ENCODE measurements around the gene TENM4.

TENM4 gene

GRCh38 chr11:79440571-79441460, at the start of gene TENM4:
TSS of gene TENM4 (minus strand) at chr11:79441030. CDS start at chr11:79069944, 371,086 bp downstream.
- DNase-seq (ENCODE audit: low read depth in 2 of 2, low spot score in 1 of 2) = no peak

GRCh38 chr11:79488286-79488685, 47.5 kb upstream of the TENM4 start:
- DNase-seq (ENCODE audit: low read depth in 2 of 2, low spot score in 1 of 2) = no peak

GRCh38 chr11:79487412-79487811, 46.6 kb upstream of the TENM4 start:
- DNase-seq (ENCODE audit: low read depth in 2 of 2, low spot score in 1 of 2) = no peak

- no peak for DNase-seq (ENCODE audit: low read depth in 2 of 2, low spot score in 1 of 2)
Measured at GRCh38 chr11:79486242-79486984, 45.6 kb upstream of the TENM4 start.

- no peak for DNase-seq (ENCODE audit: low read depth in 2 of 2, low spot score in 1 of 2)
Measured at GRCh38 chr11:79485694-79486093, 44.9 kb upstream of the TENM4 start.

- DNase-seq (ENCODE audit: low read depth in 2 of 2, low spot score in 1 of 2) = no peak
Measured at GRCh38 chr11:79484872-79485271, 44.0 kb upstream of the TENM4 start.

- DNase-seq (ENCODE audit: low read depth in 2 of 2, low spot score in 1 of 2) = no peak
Measured at GRCh38 chr11:79482800-79483199, 42.0 kb upstream of the TENM4 start.

GRCh38 chr11:79481795-79482194, 41.0 kb upstream of the TENM4 start:
- DNase-seq (ENCODE audit: low read depth in 2 of 2, low spot score in 1 of 2) = no peak

- no peak for DNase-seq (ENCODE audit: low read depth in 2 of 2, low spot score in 1 of 2)
Measured at GRCh38 chr11:79480864-79481263, 40.0 kb upstream of the TENM4 start.

GRCh38 chr11:79472819-79473529, 32.1 kb upstream of the TENM4 start:
- no peak for DNase-seq (ENCODE audit: low read depth in 2 of 2, low spot score in 1 of 2)

- no peak for DNase-seq (ENCODE audit: low read depth in 2 of 2, low spot score in 1 of 2)
Measured at GRCh38 chr11:79471071-79471844, 30.4 kb upstream of the TENM4 start.

GRCh38 chr11:79470161-79470560, 29.3 kb upstream of the TENM4 start:
- no peak for DNase-seq (ENCODE audit: low read depth in 2 of 2, low spot score in 1 of 2)

GRCh38 chr11:79467761-79468160, 26.9 kb upstream of the TENM4 start:
- DNase-seq (ENCODE audit: low read depth in 2 of 2, low spot score in 1 of 2) = no peak

- no peak for DNase-seq (ENCODE audit: low read depth in 2 of 2, low spot score in 1 of 2)
Measured at GRCh38 chr11:79466411-79466810, 25.6 kb upstream of the TENM4 start.

GRCh38 chr11:79465160-79465559, 24.3 kb upstream of the TENM4 start:
- DNase-seq (ENCODE audit: low read depth in 2 of 2, low spot score in 1 of 2) = no peak

- DNase-seq (ENCODE audit: low read depth in 2 of 2, low spot score in 1 of 2) = no peak
Measured at GRCh38 chr11:79461666-79462645, 21.1 kb upstream of the TENM4 start.

- DNase-seq (ENCODE audit: low read depth in 2 of 2, low spot score in 1 of 2) = no peak
Measured at GRCh38 chr11:79461144-79461543, 20.3 kb upstream of the TENM4 start.

- no peak for DNase-seq (ENCODE audit: low read depth in 2 of 2, low spot score in 1 of 2)
Measured at GRCh38 chr11:79458709-79459108, 17.9 kb upstream of the TENM4 start.

- DNase-seq (ENCODE audit: low read depth in 2 of 2, low spot score in 1 of 2) = no peak
Measured at GRCh38 chr11:79456501-79456900, 15.7 kb upstream of the TENM4 start.

GRCh38 chr11:79453617-79454016, 12.8 kb upstream of the TENM4 start:
- no peak for DNase-seq (ENCODE audit: low read depth in 2 of 2, low spot score in 1 of 2)

Measured in stimulated activated CD8-positive, alpha-beta memory T cell treated with anti-CD3 and anti-CD28 coated beads, Interleukin-4, amount 100 ng/mL, for 4 hours (primary cell).